Measurements from ENCODE around the gene FBXO47.

FBXO47 gene

DNA sequence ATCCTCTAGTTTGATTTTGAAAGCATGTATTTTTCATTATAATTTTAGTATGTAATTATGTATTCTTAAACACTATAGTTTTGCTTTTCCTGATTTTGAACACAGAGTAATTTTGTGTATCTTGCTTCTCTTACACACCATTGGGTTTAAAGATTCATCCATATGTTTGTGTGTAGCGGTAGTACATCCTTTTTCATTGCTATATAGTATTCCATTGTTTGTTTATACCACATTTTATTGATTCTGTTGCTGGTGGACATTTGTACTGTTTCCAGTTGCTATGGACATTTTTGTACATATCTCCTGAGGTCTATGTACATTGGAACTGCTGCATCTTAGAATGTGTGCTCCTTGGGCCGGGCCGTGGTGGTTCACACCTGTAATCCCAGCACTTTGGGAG, 62.3 kb downstream of the FBXO47 start:
- no peak for DNase-seq (ENCODE audit: low read depth)

DNA sequence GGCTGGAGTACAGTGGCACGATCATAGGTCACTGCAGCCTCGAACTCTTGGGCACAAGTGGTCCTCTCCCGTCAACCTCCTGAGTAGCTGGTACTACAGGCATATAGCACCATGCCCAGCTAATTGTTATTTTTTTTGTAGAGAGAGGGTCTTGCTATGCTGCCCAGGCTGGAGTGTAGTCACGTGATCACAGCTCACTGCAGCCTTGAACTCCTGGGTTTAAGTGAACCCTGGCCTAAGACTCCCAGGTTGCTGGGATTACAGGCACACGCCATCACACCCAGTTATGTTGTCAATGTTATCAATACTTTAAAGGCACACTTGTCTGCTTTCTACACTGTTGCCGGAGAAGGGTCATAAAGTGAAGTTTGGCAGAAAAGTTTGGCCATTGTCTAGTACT, 63.8 kb downstream of the FBXO47 start:
- DNase-seq (ENCODE audit: low read depth), result no peak

DNA sequence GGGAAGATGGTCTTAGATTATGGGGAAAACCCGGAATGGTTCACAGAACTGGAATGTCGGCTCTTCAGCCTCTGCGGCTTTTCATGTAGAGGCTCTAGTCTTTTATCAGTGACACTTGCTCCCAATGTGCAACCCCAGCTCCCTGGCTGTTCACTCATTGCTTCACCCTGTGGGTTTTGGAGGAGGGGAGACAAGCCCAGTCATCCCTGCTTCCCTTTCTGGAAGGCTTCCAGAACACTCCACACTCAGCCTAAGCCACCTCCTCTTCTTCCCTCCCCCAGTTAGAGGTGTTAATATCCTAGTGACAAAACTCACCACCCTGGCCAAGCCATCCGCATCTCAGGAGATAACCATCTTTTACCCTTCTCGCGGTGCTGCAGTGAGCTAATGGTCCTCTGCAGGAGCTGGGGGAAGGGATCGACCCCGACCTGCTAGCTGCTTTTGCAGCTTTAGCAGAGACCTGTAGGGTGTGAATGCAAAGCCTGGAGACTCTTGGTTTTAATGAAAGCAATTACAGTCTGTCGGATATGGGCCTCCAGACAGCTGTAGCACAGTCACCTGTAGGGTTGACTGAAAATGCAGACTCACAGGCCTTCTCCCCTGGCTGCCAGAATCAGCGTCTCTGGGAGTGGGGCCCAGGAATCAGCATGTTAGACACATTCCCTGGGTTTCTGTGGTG, 66.1 kb downstream of the FBXO47 start:
- no peak for DNase-seq (ENCODE audit: low read depth)

DNA sequence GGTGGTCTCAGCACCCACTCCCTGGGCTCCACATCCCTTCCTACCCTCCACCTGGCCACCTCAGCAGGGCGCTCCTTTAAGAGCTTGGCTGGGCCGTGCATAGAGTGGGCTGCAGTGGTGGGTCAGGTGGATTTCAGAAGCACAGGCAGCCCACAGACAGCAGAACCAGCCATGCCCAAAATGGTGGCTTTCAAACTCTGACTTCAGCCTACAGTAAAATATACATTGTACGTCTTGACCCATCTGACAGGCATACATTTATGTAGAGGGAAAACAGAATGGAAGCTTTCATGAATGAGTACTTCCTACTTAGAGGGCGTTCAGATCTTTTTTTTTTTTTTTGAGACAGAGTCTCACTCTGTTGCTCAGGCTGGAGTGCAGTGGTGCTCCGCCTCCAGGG, 67.8 kb downstream of the FBXO47 start:
- no peak for DNase-seq (ENCODE audit: low read depth)

DNA sequence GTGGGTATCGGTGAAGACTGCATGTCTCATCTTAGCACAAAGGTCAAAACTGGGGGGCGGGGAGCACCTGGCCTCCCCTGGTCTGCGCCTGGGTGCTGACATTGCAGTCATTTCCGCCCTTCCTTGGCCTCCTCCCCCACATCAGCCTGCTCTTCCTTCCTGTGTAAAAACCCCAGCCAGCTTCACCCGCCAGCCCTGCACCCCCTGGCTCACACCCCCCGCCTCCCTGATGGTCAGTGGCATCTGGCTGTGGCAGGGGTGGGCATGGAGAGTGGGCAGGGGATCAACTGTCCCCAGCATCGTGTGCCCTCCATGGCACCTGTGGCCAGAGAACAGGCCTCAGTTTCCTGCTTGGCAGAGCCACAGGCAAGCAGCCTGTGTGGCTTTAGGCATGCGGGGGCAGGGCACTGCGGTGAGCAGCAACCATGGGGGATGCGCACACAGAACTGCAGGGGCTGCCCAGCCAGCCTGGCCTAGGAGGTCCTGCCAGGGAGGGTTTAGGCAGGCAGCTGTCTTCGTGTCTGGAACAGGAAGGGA, 68.3 kb downstream of the FBXO47 start:
- DNase-seq (ENCODE audit: low read depth), result peak; percentile 72

DNA sequence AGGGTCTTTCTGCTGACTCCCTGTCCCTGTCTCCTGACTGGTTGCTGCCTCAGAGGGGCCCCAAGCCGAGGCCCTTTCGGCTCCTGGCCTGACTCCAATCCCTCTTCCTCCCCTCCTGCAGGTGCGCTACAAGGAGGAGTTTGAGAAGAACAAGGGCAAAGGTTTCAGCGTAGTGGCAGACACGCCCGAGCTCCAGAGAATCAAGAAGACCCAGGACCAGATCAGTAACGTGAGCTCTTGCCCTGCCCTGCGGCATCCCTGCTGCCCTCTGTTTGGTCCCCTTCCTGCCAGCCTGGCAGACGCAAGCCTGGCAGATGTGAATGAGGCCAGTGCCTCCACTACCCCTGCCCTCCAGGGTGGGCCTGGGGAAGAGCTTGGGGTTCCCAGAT, 68.9 kb downstream of the FBXO47 start:
- DNase-seq (ENCODE audit: low read depth), result no peak

DNA sequence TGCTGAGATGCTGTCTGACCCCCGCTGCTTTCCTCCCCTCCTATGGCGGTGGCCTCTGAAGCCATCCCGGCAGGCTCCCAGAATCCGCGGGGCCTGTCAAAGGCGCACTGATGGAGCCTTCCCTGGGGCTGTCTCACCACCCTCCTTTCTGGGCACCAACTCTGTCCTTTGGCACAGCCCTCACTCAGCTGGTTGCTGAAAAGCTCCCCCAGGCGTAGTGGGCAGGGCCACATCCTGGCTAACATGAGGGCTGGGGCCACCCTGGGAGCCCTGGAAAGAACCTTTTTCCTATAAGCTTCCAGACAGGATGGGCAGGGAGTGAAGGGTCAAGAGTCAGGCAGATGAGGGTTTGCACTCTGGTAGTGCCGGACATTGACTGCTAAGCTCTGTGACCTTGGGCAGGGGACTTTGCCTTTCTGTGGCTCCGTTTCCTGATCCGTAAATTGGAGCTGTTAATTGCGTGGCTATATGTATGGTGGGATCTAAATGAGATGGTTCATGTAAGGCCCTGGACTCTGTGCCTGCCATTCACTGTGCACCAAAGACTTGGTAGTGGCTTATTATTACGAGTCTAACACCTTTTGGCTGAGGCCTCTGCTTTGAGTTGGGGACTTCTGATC, 69.4 kb downstream of the FBXO47 start:
- DNase-seq (ENCODE audit: low read depth), result no peak

DNA sequence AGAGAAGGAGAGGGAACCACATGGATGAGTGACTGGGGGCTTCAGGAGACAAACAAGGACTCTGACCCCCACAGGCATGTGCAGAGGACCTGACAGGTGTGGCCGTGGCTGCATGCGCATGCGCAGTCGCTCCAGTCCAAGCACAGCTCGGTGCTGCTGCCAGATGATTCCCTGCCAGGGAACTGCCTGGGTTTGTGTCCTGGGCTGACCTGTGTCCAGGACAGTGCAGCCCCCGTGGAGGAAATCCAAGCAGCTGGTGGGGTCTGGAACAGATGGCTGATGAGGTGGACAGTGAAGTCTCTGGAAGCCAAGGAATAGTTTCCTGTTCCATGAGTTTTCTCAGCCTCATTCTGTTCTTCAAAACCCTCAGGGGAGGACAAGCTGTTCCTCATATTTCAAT, 70.0 kb downstream of the FBXO47 start:
- DNase-seq (ENCODE audit: low read depth), result no peak

DNA sequence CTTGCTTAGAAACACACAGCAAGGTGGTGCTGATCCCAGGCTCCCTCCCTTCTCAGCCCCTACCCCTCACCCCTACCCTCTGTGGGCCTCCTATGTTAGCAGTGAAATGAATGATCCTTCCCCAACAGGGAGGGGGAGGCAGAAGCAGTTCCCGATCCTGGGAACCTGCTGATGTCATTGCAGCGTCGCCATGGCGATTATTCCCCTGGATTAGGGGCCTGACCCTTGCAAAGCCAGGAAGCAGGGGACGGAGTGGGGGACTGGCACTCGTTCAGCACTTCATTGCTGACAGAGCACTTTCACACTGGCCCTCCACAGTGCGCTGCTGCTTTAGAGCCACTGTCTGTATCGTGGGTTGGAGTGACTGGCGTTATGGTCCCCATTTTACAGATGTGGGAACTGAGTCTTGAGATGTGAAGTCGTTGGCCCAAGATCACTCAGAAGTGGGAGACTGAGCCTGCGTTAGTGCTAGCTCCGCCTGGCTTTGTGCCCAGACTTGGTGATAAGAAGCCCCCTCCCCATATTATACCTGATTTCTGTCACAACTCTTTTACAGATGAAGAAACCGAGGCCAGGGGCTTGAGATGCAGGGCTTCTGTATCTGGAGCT, 70.8 kb downstream of the FBXO47 start:
- DNase-seq (ENCODE audit: low read depth), result no peak

DNA sequence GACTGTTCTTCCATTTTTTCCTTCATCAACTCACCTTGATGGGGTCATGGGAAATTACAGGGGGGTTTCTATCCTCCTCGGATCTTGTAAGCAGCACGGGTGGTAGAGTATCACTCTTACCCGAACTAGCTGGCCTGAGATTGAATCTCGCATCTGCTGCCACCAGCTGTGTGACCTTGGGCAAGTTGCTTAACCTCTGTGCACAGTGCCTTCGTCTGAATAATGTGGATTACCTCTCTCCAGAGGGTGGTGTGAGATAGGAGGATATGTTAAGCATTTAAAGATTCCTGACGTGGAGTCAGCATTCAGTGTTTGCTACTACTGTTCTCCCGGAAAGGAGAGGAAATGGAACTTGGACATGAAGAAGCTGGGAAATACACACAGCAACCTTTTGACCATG, 72.9 kb downstream of the FBXO47 start:
- DNase-seq (ENCODE audit: low read depth), result no peak

DNA sequence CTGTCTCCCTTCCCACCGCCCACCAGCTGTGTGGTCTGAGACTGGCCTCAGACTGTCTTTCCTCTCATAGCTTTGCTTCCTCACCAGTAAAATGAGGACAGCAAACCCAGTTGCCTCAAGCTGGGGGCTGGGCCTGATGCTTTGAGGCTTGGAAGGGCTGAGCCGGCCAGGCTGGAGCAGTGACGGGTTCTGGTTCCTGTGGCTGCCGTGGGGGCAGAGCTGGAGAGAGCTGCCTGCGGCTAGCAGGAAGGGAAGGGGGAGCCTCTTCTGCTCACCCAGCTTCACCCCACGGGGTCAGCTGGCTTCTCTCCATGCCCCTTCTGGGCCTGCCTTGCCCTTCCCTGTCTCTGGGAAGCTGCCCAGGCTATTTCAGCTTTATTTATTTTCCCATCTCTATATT, 73.6 kb downstream of the FBXO47 start:
- DNase-seq (ENCODE audit: low read depth), result no peak

DNA sequence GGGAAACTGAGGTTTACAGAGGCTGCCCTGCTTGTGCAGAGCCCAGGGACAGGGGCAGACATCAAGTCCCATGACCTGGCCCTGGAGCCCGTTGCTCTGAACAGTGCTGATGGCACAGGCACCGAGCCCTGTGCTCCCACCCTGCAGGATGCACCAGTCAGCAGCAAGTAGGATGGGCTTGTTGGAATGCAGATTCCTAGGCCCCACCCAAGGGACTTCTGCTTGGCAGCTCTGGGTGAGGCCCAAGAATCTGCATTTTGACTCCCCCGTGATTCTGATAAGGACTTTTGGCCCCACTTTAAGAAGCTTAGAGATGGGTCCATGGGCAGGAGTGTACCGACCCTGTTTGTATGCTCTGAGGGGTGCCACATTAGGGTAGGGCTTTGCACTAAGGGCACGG, 74.1 kb downstream of the FBXO47 start:
- no peak for DNase-seq (ENCODE audit: low read depth)

DNA sequence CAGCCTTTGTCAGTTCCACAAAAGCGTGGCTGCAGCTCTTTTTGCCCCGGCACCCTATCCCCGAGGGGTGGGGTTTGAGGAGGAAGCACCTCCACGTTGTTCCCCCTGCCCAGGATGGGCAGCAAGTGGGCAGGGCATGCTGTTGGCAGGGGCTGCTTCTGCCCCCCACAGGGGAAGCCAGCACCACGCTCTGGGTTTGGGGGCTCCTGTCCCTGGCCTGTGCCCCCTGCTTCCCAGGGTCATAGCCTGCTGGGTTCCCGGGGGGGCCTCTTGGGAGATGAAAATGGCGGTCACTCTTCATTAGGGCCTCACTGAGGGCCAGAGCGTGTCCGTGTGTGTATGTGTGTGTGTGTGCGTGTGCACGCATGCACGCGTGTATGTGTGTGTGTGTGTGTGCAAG, 74.6 kb downstream of the FBXO47 start:
- no peak for DNase-seq (ENCODE audit: low read depth)

DNA sequence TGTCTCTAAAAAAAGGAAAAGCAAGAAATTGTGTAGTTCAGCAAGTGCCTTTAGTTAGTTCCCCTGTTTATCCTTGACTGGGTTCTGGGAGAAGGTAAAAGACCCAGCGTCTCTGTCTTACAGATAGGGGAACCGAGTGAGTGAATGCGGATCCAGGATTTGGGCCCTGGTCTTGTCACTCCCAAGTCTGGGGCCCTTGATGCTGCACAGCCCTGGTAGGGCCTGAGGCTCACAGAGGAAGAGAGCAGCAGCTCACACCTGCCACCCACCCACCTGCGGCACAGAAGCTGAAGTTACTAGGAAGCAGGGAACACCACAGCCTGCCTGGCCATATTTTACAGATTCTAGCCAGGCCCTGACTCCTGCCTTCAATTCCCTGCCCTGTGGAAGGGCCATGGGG, 75.1 kb downstream of the FBXO47 start:
- DNase-seq (ENCODE audit: low read depth), result no peak

DNA sequence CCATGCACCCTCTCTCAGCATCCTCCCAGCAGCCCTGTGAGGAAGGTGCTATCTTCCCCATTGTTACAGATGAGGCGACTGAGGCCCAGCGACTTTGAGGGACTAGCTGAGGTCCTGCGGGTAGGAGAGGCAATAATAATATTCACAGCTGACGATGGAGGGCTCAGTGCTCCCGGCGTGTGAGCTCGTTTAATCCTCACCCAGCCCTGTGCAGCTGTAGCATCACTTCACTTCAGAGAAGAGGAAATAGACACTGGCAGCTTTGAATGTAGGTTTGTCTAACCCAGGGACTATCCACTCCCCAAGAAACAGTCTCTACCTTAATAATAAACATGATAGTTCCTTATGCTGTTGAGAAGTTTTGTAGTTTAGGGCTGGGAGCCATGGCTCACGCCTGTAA, 75.8 kb downstream of the FBXO47 start:
- DNase-seq (ENCODE audit: low read depth), result no peak

DNA sequence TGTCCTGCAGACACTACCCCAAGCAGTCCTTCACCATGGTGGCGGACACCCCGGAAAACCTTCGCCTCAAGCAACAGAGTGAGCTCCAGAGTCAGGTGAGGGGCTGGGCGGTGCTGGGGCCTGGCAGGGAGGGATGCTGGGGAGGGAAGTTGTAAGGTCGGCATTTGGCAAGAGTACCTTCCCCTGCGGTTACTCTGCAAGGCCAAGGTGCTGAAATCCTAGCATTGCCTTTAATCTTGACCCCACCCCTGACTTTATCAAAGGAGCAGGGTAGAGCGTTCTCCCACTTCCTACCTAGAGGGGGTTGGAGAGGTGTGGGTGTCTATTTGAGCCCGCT, 76.8 kb downstream of the FBXO47 start:
- DNase-seq (ENCODE audit: low read depth), result no peak

DNA sequence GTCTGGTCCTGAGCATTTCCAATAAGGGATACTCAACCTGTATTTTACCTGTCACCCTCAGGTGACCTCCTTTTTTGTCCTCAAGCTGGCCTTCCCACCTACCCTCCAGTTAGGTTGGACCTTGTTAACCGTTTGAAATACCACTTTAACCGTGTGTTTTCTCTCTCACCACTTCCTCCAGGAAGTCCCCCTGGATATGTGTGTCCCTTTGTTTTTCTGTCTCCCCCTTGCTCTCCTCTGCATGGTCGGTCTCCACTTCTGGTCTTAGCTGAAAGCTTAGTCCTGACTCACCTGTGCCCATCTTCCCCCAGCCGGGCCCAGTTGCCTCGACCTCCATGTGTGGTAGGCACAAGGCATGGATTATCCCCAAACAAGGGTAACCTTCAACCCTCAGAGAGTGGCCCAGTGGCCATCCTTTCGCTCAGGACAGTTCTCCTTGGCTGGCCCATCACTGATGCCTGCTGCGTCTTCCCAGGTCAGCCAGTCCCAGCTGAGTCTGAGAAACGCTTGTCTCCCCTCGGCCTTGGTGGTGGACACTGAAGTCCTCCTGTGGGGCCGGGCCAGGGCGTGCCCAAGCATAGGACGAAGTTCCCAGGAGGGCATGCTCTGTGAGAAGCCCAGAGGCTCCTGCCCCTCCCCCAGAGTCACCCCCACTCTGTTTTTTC, 77.3 kb downstream of the FBXO47 start:
- no peak for DNase-seq (ENCODE audit: low read depth)

DNA sequence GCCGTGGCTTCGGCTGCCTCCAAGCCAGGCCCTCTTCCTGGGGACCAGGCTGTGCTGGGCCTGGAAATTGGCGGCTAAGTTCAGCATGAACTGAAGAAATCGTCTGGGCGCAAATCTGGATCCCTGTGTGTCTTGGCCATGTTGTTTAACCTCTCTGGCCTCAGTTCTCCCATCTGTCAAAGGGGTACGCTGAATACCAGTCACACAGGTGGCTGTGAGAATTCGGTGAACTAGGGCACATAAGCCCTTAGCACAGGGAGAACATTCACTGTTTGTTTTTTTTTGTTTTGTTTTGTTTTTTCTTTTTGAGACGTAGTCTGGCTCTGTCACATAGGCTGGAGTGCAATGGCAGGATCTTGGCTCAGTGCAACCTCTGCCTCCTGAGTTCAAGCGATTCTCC, 78.4 kb downstream of the FBXO47 start:
- no peak for DNase-seq (ENCODE audit: low read depth)

DNA sequence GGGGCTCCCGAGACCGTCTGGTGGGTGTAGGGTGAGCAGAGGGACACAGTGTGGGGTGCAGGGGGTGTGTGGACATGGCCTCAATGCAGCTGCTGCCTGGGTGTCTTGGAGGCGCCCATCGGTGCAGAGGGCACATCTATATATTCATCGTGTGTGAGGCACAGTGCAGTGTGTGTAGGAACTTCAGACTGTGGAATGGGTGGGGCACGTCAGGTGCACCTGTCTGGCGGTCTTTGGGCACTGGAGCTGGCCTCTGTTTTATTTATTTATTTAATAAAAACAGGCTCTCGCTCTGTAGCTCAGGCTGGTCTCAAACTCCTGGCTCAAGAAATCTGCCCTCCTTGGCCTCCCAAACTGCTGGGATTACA, 80.6 kb downstream of the FBXO47 start:
- DNase-seq (ENCODE audit: low read depth), result no peak

Data from stimulated activated CD8-positive, alpha-beta memory T cell treated with anti-CD3 and anti-CD28 coated beads, Interleukin-7, amount 100 ng/mL, for 24 hours (primary cell).